H1 (cell line): Measurements from ENCODE around the gene NMNAT3. TPM values are rescaled to one million over a fixed set of nuclear protein-coding genes. Genes with fewer than 3 reads are reported as not detected.

ENCODE experiments used
- CTCF ChIA-PET: fragments of 300-600 bp; sonication (Branson Sonifier 250); formaldehyde crosslinking; loops from one replicate; lab custom pipeline; 2021; ENCODE audit not compliant: partially characterized antibody; lab: Charles Lee
- POLR2A ChIA-PET: fragments of 300-600 bp; sonication (Branson Sonifier 250); formaldehyde crosslinking; loops from one replicate; lab custom pipeline; 2021; ENCODE audit warnings: inconsistent platforms; ENCODE audit not compliant: partially characterized antibody; lab: Charles Lee
- DNase-seq, 2 experiments: peaks; one replicate each; pipeline versions ENCODE4 v3.0.0 to v3.0.0-alpha.2; 2010 to 2022; ENCODE audit warnings: low spot score in 2 of 2, low read depth in 1 of 2, mixed read lengths in 1 of 2
- FAIRE-seq: peaks from 2 replicates; lab custom pipeline; 2011; peaks lifted over from hg19 to GRCh38; lab: Jason Lieb, UNC
- H2AFZ ChIP-seq: 2 replicates; pipeline ENCODE4 v1.8.1; 2012; ENCODE audit warnings: low read length, inconsistent platforms
- H2AK5ac ChIP-seq: 2 replicates; pipeline ENCODE4 v1.6.1; 2013; ENCODE audit warnings: low read depth, low read length
- H2BK120ac ChIP-seq: replicated peaks from 2 replicates; pipeline ENCODE3; 2013; ENCODE audit warnings: low read depth, low read length, inconsistent platforms
- H2BK12ac ChIP-seq: 2 replicates; pipeline ENCODE4 v1.6.1; 2013; ENCODE audit warnings: low read depth, low read length
- H2BK15ac ChIP-seq: 2 replicates; pipeline ENCODE4 v1.6.1; 2013; ENCODE audit warnings: low read length
- H2BK20ac ChIP-seq: 2 replicates; pipeline ENCODE4 v1.6.1; 2013; ENCODE audit warnings: low read length
- H2BK5ac ChIP-seq: 2 replicates; pipeline ENCODE4 v1.6.1; 2013; ENCODE audit warnings: low read depth, low read length
- H3K14ac ChIP-seq: 2 replicates; pipeline ENCODE4 v1.6.1; 2013; ENCODE audit warnings: inconsistent platforms; ENCODE audit not compliant: insufficient read length
- H3K18ac ChIP-seq: 2 replicates; pipeline ENCODE4 v1.6.1; 2013; ENCODE audit warnings: low read length; ENCODE audit errors: extremely low read depth
- H3K23ac ChIP-seq: 2 replicates; pipeline ENCODE4 v1.6.1; 2013; ENCODE audit warnings: inconsistent platforms; ENCODE audit not compliant: insufficient read length
- H3K23me2 ChIP-seq: 2 replicates; pipeline ENCODE4 v1.6.1; 2013; ENCODE audit warnings: low read depth, low read length
- H3K27ac ChIP-seq: 2 replicates; pipeline ENCODE4 v1.6.1; 2011; ENCODE audit warnings: low read depth, low read length, inconsistent platforms
- H3K27me3 ChIP-seq, 4 experiments: replicated peaks in 1 of 4; 1 replicate in 1 of 4; 2 replicates in 3 of 4; pipeline versions ENCODE4 v1.6.1 to v1.8.1; 2011 to 2013; ENCODE audit warnings: low read length in 3 of 4, mild to moderate bottlenecking in 3 of 4, inconsistent platforms in 2 of 4, mixed read lengths in 2 of 4, moderate library complexity in 1 of 4; ENCODE audit not compliant: control insufficient read depth in 3 of 4, insufficient read depth in 3 of 4; ENCODE audit errors: extremely low read depth in 1 of 4
- H3K36me3 ChIP-seq, 4 experiments: 2 replicates each; pipeline versions ENCODE4 v1.6.1 to v1.8.1; 2011 to 2013; ENCODE audit warnings: mild to moderate bottlenecking in 4 of 4, low read length in 3 of 4, moderate library complexity in 2 of 4, control low read depth in 1 of 4, inconsistent platforms in 1 of 4; ENCODE audit not compliant: insufficient read depth in 4 of 4, control insufficient read depth in 2 of 4
- H3K4ac ChIP-seq: replicated peaks from 2 replicates; pipeline ENCODE3; 2013; ENCODE audit warnings: low read length, low read depth, mixed read lengths, inconsistent platforms; ENCODE audit not compliant: insufficient read length
- H3K4me1 ChIP-seq, 4 experiments: replicated peaks in 1 of 4; 1 replicate in 1 of 4; 2 replicates in 3 of 4; pipeline versions ENCODE4 v1.6.1 to v1.8.1; 2011 to 2013; ENCODE audit warnings: low read length in 3 of 4, inconsistent platforms in 2 of 4, mixed read lengths in 1 of 4; ENCODE audit not compliant: insufficient read depth in 4 of 4, control insufficient read depth in 3 of 4
- H3K4me2 ChIP-seq, 2 experiments: 2 replicates each; pipeline versions ENCODE4 v1.6.1 to v1.8.1; 2011 to 2013; ENCODE audit warnings: low read depth in 2 of 2, low read length in 2 of 2, control low read depth in 1 of 2, inconsistent platforms in 1 of 2, mild to moderate bottlenecking in 1 of 2; ENCODE audit not compliant: insufficient read depth in 1 of 2
- H3K4me3 ChIP-seq, 4 experiments: fragments of 200-600, 300-600 bp in 1 of 4; sonication (generic), shearing (Covaris generic), sonication (Bioruptor Twin) in 1 of 4; 2 replicates each; pipeline versions ENCODE4 v1.5.1 to v1.8.1; 2011 to 2016; ENCODE audit warnings: low read length in 4 of 4, low read depth in 3 of 4, control low read depth in 2 of 4, inconsistent platforms in 2 of 4, mild to moderate bottlenecking in 2 of 4, mixed read lengths in 1 of 4, moderate library complexity in 1 of 4; ENCODE audit not compliant: insufficient read depth in 2 of 4; ENCODE audit errors: extremely low read depth in 1 of 4
- H3K56ac ChIP-seq: replicated peaks from 2 replicates; pipeline ENCODE3; 2013; ENCODE audit warnings: low read depth, mild to moderate bottlenecking, mixed read lengths, low read length, inconsistent platforms; ENCODE audit not compliant: insufficient read length
- H3K79me1 ChIP-seq: 2 replicates; pipeline ENCODE4 v1.6.1; 2013; ENCODE audit warnings: low read depth, low read length, control low read depth
- H3K79me2 ChIP-seq, 2 experiments: 2 replicates each; pipeline versions ENCODE4 v1.6.1 to v1.8.1; 2012 to 2013; ENCODE audit warnings: low read length in 2 of 2, mild to moderate bottlenecking in 2 of 2, inconsistent platforms in 1 of 2; ENCODE audit not compliant: insufficient read depth in 2 of 2, control insufficient read depth in 1 of 2
- H3K9ac ChIP-seq, 4 experiments: replicated peaks in 1 of 4; 1 replicate in 1 of 4; 2 replicates in 3 of 4; pipeline versions ENCODE4 v1.6.1 to v1.8.1; 2011 to 2013; ENCODE audit warnings: low read depth in 3 of 4, low read length in 3 of 4, control low read depth in 2 of 4, mild to moderate bottlenecking in 2 of 4, moderate library complexity in 2 of 4, inconsistent platforms in 1 of 4; ENCODE audit errors: extremely low read depth in 1 of 4
- H3K9me3 ChIP-seq, 2 experiments: 2 replicates each; pipeline versions ENCODE4 v1.6.1 to v1.8.1; 2012 to 2013; ENCODE audit warnings: mild to moderate bottlenecking in 2 of 2, moderate library complexity in 2 of 2, control low read depth in 1 of 2, inconsistent platforms in 1 of 2, low read depth in 1 of 2, low read length in 1 of 2, mixed read lengths in 1 of 2; ENCODE audit not compliant: insufficient read depth in 2 of 2
- H4K20me1 ChIP-seq, 2 experiments: replicated peaks in 1 of 2; 2 replicates each; pipeline versions ENCODE3 to v1.8.1; 2011 to 2013; ENCODE audit warnings: inconsistent platforms in 2 of 2, low read length in 2 of 2, mild to moderate bottlenecking in 1 of 2; ENCODE audit not compliant: insufficient read depth in 2 of 2, control insufficient read depth in 1 of 2
- H4K5ac ChIP-seq: 2 replicates; pipeline ENCODE4 v1.6.1; 2013; ENCODE audit warnings: low read length, low read depth, mixed read lengths, inconsistent platforms; ENCODE audit not compliant: insufficient read length
- H4K8ac ChIP-seq: 2 replicates; pipeline ENCODE4 v1.8.0; 2013; ENCODE audit warnings: mild to moderate bottlenecking, moderate library complexity, low read length, inconsistent platforms; ENCODE audit not compliant: insufficient read depth; ENCODE audit errors: extremely low read depth
- H4K91ac ChIP-seq: replicated peaks from 2 replicates; pipeline ENCODE3; 2013; ENCODE audit warnings: low read length, mixed read lengths, inconsistent platforms; ENCODE audit not compliant: insufficient read length
- POLR2AphosphoS5 ChIP-seq: IDR thresholded peaks from 2 replicates; pipeline ENCODE4 v1.6.1; 2011; ENCODE audit warnings: low read depth, low read length
- RBBP5 ChIP-seq: IDR thresholded peaks from 2 replicates; pipeline ENCODE4 v1.7.1; 2012; ENCODE audit warnings: low read depth, mild to moderate bottlenecking, inconsistent platforms, low read length, moderate library complexity, borderline replicate concordance
- WGBS, 2 experiments: shearing (Covaris generic) in 1 of 2; methylation state at CpG; one replicate each; pipeline versions ENCODE4 v1.1.6 to v1.1.7; 2013 to 2015; ENCODE audit warnings: low lambda C conversion rate in 2 of 2, mixed read lengths in 2 of 2, inconsistent platforms in 1 of 2, low coverage in 1 of 2, missing lambda C conversion rate in 1 of 2; ENCODE audit not compliant: insufficient replicate concordance in 2 of 2, insufficient coverage in 1 of 2, insufficient read length in 1 of 2; ENCODE audit errors: extremely low coverage in 1 of 2, missing lambda C conversion rate in 1 of 2; 5-methylcytosine and 5-hydroxymethylcytosine counted together
- polyA plus RNA-seq, 7 experiments: library from polyadenylated mRNA; depleted of rRNA in 3 of 7; stranded (reverse) in 5 of 7; unstranded in 2 of 7; fragments of >200 nt in 5 of 7; fragments of 200-250 nt in 2 of 7; gene quantifications; 1 replicate in 5 of 7; 2 replicates in 1 of 7; 4 replicates in 1 of 7; pipeline versions ENCODE4 v1.2.1 to v1.2.3, GENCODE V29; 2011 to 2013; ENCODE audit warnings: missing spikeins in 2 of 7, mixed read lengths in 2 of 7
- total RNA-seq: library from RNA; stranded (reverse); fragmentation: NEBNext Ultra II Directional; extraction: Animal tissue kit (Norgen Biotek cat#: 25700); gene quantifications from 2 replicates; pipeline ENCODE4 v1.2.1, GENCODE V29; 2021

The NMNAT3 gene
- total and polyA plus RNA-seq, 2 of the 8 experiments (the other 6 are each of a cell fraction or from before 2014, with no cell fraction given), result 4.2 to 4.3 TPM

GRCh38 chr3:139716908-139717485 is 39.2 kb upstream of the NMNAT3 start:
- Histone ChIP-seq H2BK15ac (no peak overlapping the region), H3K14ac (no peak overlapping the region), H3K79me1 (no peaks in the 10 kb centered on the region), H3K4me3 (no peak overlapping the region), H2AK5ac (no peak overlapping the region), H3K36me3 (no peaks in the 10 kb centered on the region), H3K18ac (no peak overlapping the region), H2BK12ac (no peak overlapping the region), H2BK120ac (no peak overlapping the region), H3K27me3 (no peaks in the 10 kb centered on the region), H4K91ac (no peak overlapping the region), H3K79me2 (no peaks in the 10 kb centered on the region), H2BK5ac (no peak overlapping the region), H2AFZ (no peak overlapping the region), H4K8ac (no peak overlapping the region), H4K20me1 (no peaks in the 10 kb centered on the region), H3K23ac (no peak overlapping the region), H3K23me2 (no peaks in the 10 kb centered on the region), H3K4me2 (no peak overlapping the region), H3K4me1 (peaks cover 0 to 11% (median 5%) of the 10 kb centered on the region in 4 experiments; a peak in 4 of 7 replicates), H3K56ac (no peak overlapping the region), H4K5ac (no peak overlapping the region), H3K27ac (no peak overlapping the region), H3K4ac (no peak overlapping the region), H3K9me3 (no peaks in the 10 kb centered on the region), H2BK20ac (no peak overlapping the region), H3K9ac (no peak overlapping the region)
- FAIRE-seq (no peak), DNase-seq (no peak)
- no peak for TF ChIP-seq POLR2AphosphoS5
- TF ChIP-seq RBBP5, result no peak
- 91% methylated on average over 3 of the region's 3 CpGs; no CpG with 5 or more reads in 1 of the 2 experiments for WGBS, 2 experiments
- ChIA-PET POLR2A (no interaction called here), CTCF (interaction anchor here (0.9 to 5.5 kb wide), 13 partner anchors 12 to 242 kb away, joined by 3 to 54 read pairs (median 9); partner anchors contain the start of gene CLSTN2)
